Measurements from ENCODE around the gene GRM7. TPM values are rescaled to one million over a fixed set of nuclear protein-coding genes. Genes with fewer than 3 reads are reported as not detected.

Gene GRM7
- total and polyA plus RNA-seq, 9 of the 15 experiments (the other 6 are each of a cell fraction or from before 2014, with no cell fraction given) = not detected

GRCh38 chr3:7788881-7789280 is 928.0 kb downstream of the GRM7 start:
- BruUV-seq (replicated peaks) = no TSS peak
- peaks cover 4% of the 10 kb centered on the region; the same call in 1 of the 2 replicates for H3K9me3 ChIP-seq (replicated peaks; ENCODE audit: control insufficient read depth, insufficient read depth, low read depth, low read length)
- TF ChIP-seq RREB1 (CRISPR knock-in tag; IDR thresholded peaks at IDR 0.05) (no peak), ZNF444 (CRISPR knock-in tag; IDR thresholded peaks at IDR 0.05) (no peak), CEBPZ (IDR thresholded peaks at IDR 0.05; ENCODE audit: borderline replicate concordance, low read depth, low read length) (no peak), PCBP1 (IDR thresholded peaks at IDR 0.05; ENCODE audit: low read depth, low read length, poor library complexity, severe bottlenecking) (no peak)
- no peak overlapping the region for H3K9ac ChIP-seq (ENCODE audit: insufficient read depth in 1 of 2, low read depth in 2 of 2, low read length in 2 of 2)
- no peaks in the 10 kb centered on the region for H3K36me3 ChIP-seq (ENCODE audit: control insufficient read depth, insufficient read depth, low read length)
- 0% methylated on average over 1 of the region's 1 CpG for WGBS (ENCODE audit: insufficient coverage, low coverage, missing lambda C conversion rate)
- intact Hi-C loops (cut with micrococcal nuclease) (no loop called here), in situ Hi-C loops (cut with MboI) (no loop called here)
- H3K27me3 ChIP-seq (ENCODE audit: control insufficient read depth in 2 of 2, insufficient read depth in 2 of 2, low read length in 2 of 2) = no peaks in the 10 kb centered on the region
- ChIA-PET CTCF (ENCODE audit: low intra/inter-chr PET ratio) (no interaction called here), POLR2A (no interaction called here)
- no peak overlapping the region for H3K4me2 ChIP-seq (ENCODE audit: insufficient read depth, low read length)
- no peak for ATAC-seq
- H3K79me2 ChIP-seq (ENCODE audit: control insufficient read depth, insufficient read depth, low read length) = no peaks in the 10 kb centered on the region
- H2AFZ ChIP-seq (ENCODE audit: low read depth, low read length) = no peak overlapping the region
- no peaks in the 10 kb centered on the region for H4K20me1 ChIP-seq (replicated peaks; ENCODE audit: control insufficient read depth, insufficient read depth, low read length)
- no peaks in the 10 kb centered on the region for H3K9me1 ChIP-seq (ENCODE audit: control insufficient read depth, insufficient read depth, low read length)
- H3K4me1 ChIP-seq (replicated peaks in 1 of 2; ENCODE audit: control insufficient read depth in 2 of 2, insufficient read depth in 2 of 2, low read length in 2 of 2) = no peaks in the 10 kb centered on the region
- no peak overlapping the region for H3K4me3 ChIP-seq
- no peak for FAIRE-seq
- no peak for DNase-seq (ENCODE audit: extremely low read depth in 1 of 4, low spot score in 3 of 4)
- no peak overlapping the region for H3K27ac ChIP-seq (ENCODE audit: extremely low read depth, low read depth, low read length)

All from K562 (cell line).